Endothelial cell of umbilical vein (primary cell): ENCODE results near the gene TRAPPC12.

Experiments
- CTCF ChIP-seq, 2 donors: IDR thresholded peaks; 1 replicate in 1 of 2; 2 replicates in 1 of 2; pipeline ENCODE4 v1.5.1; 2011; ENCODE audit warnings: low read length in 2 of 2, mild to moderate bottlenecking in 2 of 2, moderate library complexity in 2 of 2, control low read depth in 1 of 2, inconsistent platforms in 1 of 2, low read depth in 1 of 2; ENCODE audit not compliant: insufficient read depth in 1 of 2; ENCODE audit errors: extremely low read depth in 1 of 2
- EZH2 ChIP-seq: IDR thresholded peaks from 2 replicates; pipeline ENCODE4 v1.6.1; 2012; ENCODE audit warnings: borderline replicate concordance, low read depth, mild to moderate bottlenecking, moderate library complexity, low read length, inconsistent platforms; ENCODE audit not compliant: severe bottlenecking
- FOS ChIP-seq: IDR thresholded peaks from 2 replicates; pipeline ENCODE4 v1.6.1; 2011; ENCODE audit warnings: mild to moderate bottlenecking, low read length, moderate library complexity, borderline replicate concordance; ENCODE audit not compliant: insufficient read depth
- GATA2 ChIP-seq: IDR thresholded peaks from 2 replicates; pipeline ENCODE4 v1.7.0; 2011; ENCODE audit warnings: low read depth, mild to moderate bottlenecking, moderate library complexity, mixed read lengths, low read length; ENCODE audit not compliant: insufficient read length, insufficient read depth
- JUN ChIP-seq: IDR thresholded peaks from 2 replicates; pipeline ENCODE4 v1.6.1; 2011; ENCODE audit warnings: borderline replicate concordance, low read depth; ENCODE audit not compliant: insufficient read length, insufficient read depth
- MAX ChIP-seq: IDR thresholded peaks from 2 replicates; pipeline ENCODE4 v1.6.1; 2011; ENCODE audit not compliant: insufficient read depth, insufficient read length
- MYC ChIP-seq: IDR thresholded peaks from one replicate; pipeline ENCODE4 v1.6.1; 2011; ENCODE audit warnings: mild to moderate bottlenecking, low read depth, low read length
- POLR2A ChIP-seq: IDR thresholded peaks from 2 replicates; pipeline ENCODE4 v1.6.1; 2012; ENCODE audit warnings: low read depth, mild to moderate bottlenecking, control low read depth, low read length
- POLR2AphosphoS5 ChIP-seq: IDR thresholded peaks from 2 replicates; pipeline ENCODE4 v1.6.1; 2012; ENCODE audit warnings: low read depth, mild to moderate bottlenecking, control low read depth, low read length, moderate library complexity; ENCODE audit not compliant: insufficient read depth

GRCh38 chr2:3517948-3518495, 138.5 kb downstream of the TRAPPC12 start:
- TF ChIP-seq EZH2, result no peak
- TF ChIP-seq CTCF (IDR thresholded peaks at IDR 0.05; ENCODE audit: extremely low read depth in 1 of 2, insufficient read depth in 1 of 2, low read depth in 1 of 2, low read length in 2 of 2), result no peak
- TF ChIP-seq FOS, result no peak
- no peak for TF ChIP-seq POLR2AphosphoS5
- no peak for TF ChIP-seq MAX
- no peak for TF ChIP-seq POLR2A
- TF ChIP-seq MYC, result no peak
- no peak for TF ChIP-seq GATA2
- no peak for TF ChIP-seq JUN
